Stimulated activated CD4-positive, alpha-beta T cell treated with anti-CD3 and anti-CD28 coated beads, Interleukin-4, amount 100 ng/mL, for 24 hours (primary cell): ENCODE results near the gene ZPR1.
"Not testable (repeated sequence)": the region's sequence is repeated elsewhere in the genome, so short reads cannot be mapped to it uniquely, and the experiment has no call there.

Experiments
- DNase-seq: peaks from one replicate; pipeline ENCODE4 v3.0.0-alpha.2; 2020

The ZPR1 gene, protein sequence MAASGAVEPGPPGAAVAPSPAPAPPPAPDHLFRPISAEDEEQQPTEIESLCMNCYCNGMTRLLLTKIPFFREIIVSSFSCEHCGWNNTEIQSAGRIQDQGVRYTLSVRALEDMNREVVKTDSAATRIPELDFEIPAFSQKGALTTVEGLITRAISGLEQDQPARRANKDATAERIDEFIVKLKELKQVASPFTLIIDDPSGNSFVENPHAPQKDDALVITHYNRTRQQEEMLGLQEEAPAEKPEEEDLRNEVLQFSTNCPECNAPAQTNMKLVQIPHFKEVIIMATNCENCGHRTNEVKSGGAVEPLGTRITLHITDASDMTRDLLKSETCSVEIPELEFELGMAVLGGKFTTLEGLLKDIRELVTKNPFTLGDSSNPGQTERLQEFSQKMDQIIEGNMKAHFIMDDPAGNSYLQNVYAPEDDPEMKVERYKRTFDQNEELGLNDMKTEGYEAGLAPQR

DNA sequence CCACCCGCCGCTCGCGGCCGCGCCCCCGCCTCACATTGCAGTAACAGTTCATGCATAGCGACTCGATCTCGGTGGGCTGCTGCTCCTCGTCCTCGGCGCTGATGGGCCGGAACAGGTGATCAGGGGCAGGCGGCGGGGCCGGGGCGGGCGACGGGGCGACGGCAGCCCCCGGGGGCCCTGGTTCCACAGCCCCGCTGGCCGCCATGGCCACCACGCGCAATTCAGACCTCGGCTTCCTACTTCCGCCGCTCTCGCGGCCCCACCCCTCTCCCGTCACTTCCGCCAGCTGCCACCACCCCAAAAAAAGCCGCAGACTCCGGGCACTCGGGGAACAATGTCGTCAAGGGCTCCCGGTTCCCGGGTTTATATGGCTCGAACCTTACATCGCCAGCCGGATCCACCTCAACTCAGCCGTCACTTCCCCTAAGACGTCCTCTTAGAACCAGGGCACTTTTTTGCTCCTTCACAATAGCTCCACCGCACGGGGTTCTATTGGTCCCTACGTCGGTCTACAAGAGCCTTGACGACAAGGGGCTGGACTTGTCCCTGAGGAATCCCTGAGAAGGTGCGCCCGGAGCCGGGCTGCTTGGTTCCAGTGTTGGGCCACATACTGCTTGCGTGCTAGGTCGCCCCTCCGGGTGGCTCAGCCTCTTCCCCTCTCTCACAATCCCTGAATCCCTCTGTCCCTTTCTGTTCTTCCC, at the start of gene ZPR1:
ZPR1 (minus strand) TSS at position 238 of the 701 bp plus-strand sequence; CDS start at position 205, 33 bp downstream.
- peak; percentile 84 for DNase-seq

DNA sequence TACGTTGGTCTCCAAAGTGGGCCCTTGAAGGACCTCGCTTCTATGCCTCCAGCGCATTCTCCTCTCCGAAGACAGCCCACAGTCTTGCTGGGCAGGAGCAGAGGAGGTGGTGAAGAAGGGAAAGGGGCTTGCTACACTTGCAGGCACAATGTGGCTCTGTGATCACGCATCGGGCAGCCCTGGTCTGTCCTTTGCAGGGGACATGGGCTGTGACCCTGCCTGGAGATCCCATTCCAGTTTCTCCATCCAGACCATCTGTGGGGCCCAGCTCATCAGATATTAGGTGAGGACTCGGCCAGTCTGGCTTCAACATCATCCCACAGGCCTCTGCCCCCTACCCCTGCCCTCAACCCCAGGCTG, 48.8 kb upstream of the ZPR1 start:
- no peak for DNase-seq

DNA sequence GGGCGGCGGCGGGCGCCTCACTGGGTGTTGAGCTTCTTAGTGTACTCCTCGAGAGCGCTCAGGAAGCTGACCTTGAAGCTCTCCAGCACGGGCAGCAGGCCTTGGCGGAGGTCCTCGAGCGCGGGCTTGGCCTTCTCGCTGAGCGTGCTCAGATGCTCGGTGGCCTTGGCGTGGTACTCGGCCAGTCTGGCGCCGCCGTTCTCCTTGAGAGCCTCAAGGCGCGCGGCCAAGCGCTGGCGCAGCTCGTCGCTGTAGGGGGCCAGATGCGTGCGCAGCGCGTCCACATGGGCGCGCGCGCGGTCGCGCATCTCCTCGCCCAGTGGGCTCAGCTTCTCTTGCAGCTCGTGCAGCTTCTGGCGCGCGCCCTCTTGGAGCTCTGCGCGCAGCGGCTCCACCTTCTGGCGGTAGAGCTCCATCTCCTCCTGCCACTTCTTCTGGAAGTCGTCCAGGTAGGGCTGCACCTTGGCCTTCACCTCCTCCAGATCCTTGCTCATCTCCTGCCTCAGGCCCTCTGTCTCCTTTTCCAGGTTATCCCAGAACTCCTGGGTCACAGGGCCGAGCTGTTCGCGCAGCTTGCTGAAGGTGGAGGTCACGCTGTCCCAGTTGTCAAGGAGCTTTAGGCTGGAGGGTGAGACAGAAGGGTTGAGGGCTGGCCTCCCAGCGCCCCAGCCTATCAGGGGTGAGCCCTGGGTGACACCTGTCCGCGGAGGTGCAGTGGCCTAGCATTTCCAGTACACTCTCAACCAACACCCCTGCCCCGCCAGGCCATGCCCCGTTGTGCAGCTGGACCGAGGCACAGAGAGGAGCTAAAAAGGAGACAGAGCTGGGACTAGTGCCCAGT, 48.2 kb upstream of the ZPR1 start:
- peak; percentile 77 for DNase-seq

DNA sequence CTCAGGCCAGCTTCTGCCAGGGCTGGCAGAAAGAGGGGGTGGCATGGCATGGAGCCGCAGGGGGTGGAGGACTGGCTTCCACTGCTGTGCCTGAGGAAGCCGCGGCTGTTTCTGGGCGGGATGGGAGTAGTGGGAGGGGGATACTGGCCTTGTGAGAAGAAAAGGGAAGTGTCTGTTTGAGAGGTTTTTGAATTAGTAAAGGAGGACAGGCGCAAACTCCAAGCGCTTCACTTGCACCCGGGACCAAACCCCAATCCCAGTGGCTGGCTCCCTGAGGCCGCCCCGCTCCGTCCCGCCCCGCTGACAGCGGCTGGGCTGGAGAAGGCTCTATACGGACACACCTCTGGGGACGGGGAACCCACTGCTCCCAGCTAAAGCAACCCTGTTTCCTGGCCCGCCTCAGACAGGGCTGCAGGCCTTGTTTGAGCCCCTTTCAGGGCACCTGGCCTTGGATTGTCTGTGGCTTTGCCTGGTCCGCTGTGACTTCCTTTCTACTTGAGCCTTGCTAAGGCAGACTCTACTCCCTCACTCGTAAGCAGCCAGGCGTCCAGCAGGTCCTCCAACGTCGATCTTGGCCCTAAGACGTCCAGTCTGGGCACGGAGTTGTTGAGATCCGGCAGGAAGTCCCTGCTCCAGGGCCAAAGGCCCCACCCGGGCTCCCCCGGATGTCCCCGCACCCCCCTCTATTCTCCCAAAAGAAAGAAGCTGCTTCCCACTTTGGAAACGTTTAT, 47.4 kb upstream of the ZPR1 start:
- DNase-seq = no peak

DNA sequence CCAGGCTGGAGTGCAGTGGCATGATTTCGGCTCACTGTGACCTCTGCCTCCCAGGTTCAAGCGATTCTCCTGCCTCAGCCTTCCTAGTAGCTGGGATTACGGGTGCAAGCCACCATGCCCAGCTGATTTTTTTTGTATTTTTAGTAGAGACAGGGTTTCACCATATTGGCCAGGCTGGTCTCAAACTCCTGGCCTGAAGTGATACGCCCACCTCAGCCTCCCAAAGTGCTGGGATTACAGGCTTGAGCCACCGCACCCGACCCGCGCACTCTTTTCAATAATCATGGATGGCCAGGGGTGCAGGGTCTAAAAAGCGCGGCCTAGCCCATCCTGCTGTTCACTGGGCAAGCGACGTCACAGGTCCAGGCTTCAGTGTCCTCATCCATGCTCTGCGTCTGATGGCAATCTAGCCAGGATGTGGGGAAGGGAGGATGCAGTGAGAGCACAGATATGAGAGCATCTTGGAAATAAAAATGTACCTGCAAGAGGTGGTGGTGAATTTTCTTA, 46.8 kb upstream of the ZPR1 start:
- DNase-seq = not testable (repeated sequence)

DNA sequence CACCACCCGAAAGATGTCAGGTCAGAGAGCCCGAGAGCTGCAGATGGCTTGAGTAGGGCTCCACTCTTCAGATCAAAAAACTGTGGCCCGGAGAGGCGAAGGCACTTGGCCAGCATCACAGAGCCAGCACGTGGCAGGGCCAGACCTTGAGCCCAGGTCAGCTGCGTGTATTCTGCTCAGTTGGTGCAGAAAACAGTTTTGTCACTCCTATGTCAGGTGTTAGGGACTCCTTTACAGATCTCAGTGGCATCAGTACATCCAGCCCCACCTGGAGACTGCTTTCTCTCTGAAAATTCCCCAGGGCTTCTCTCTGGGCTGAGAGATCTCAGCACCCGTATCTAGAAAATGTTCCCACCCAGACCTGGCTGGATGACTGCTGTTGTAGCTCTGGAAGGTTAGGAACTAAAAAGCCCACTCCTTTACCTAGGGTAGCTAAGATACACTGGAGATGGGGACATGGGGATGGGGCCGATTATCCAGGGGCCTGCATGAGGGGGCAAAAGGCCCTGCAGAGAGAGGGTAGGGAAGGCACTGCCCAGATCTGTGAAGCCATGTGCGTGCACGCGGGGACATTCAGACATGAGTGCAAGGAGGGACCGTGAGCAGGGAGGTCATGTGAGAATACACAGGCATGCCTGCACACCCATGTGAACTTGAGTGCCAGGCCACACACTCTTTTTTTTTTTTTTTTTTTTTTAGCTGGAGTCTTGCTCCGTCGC, 46.2 kb upstream of the ZPR1 start:
- no peak for DNase-seq

DNA sequence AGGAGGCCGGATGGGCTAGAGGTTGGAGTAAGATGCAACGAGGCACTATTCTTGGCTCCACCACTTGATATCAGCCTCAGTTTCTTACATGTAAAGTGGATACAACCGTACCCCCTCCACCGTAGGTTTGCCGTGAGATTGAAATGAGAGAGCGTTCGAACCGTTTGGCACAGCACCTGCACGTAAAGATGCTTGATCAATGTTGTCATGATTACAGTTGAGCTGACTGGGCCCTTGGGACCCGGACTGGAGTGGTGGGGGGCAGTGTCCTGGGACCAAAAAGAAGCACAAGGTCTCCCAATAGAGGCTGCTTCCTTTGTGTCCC, 45.6 kb upstream of the ZPR1 start:
- no peak for DNase-seq

DNA sequence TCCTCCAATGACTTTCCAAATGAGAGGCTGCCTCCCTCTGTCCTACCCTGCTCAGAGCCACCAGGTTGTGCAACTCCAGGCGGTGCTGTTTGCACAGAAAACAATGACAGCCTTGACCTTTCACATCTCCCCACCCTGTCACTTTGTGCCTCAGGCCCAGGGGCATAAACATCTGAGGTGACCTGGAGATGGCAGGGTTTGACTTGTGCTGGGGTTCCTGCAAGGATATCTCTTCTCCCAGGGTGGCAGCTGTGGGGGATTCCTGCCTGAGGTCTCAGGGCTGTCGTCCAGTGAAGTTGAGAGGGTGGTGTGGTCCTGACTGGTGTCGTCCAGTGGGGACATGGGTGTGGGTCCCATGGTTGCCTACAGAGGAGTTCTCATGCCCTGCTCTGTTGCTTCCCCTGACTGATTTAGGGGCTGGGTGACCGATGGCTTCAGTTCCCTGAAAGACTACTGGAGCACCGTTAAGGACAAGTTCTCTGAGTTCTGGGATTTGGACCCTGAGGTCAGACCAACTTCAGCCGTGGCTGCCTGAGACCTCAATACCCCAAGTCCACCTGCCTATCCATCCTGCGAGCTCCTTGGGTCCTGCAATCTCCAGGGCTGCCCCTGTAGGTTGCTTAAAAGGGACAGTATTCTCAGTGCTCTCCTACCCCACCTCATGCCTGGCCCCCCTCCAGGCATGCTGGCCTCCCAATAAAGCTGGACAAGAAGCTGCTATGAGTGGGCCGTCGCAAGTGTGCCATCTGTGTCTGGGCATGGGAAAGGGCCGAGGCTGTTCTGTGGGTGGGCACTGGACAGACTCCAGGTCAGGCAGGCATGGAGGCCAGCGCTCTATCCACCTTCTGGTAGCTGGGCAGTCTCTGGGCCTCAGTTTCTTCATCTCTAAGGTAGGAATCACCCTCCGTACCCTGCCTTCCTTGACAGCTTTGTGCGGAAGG, 44.8 kb upstream of the ZPR1 start:
- DNase-seq = no peak

DNA sequence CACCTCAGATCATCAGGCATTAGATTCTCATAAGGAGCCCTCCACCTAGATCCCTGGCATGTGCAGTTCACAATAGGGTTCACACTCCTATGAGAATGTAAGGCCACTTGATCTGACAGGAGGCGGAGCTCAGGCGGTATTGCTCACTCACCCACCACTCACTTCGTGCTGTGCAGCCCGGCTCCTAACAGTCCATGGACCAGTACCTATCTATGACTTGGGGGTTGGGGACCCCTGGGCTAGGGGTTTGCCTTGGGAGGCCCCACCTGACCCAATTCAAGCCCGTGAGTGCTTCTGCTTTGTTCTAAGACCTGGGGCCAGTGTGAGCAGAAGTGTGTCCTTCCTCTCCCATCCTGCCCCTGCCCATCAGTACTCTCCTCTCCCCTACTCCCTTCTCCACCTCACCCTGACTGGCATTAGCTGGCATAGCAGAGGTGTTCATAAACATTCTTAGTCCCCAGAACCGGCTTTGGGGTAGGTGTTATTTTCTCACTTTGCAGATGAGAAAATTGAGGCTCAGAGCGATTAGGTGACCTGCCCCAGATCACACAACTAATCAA, 44.0 kb upstream of the ZPR1 start:
- no peak for DNase-seq

DNA sequence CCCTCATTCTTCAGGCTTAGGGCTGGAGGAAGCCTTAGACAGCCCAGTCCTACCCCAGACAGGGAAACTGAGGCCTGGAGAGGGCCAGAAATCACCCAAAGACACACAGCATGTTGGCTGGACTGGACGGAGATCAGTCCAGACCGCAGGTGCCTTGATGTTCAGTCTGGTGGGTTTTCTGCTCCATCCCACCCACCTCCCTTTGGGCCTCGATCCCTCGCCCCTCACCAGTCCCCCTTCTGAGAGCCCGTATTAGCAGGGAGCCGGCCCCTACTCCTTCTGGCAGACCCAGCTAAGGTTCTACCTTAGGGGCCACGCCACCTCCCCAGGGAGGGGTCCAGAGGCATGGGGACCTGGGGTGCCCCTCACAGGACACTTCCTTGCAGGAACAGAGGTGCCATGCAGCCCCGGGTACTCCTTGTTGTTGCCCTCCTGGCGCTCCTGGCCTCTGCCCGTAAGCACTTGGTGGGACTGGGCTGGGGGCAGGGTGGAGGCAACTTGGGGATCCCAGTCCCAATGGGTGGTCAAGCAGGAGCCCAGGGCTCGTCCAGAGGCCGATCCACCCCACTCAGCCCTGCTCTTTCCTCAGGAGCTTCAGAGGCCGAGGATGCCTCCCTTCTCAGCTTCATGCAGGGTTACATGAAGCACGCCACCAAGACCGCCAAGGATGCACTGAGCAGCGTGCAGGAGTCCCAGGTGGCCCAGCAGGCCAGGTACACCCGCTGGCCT, 42.5 kb upstream of the ZPR1 start:
- DNase-seq = no peak

DNA sequence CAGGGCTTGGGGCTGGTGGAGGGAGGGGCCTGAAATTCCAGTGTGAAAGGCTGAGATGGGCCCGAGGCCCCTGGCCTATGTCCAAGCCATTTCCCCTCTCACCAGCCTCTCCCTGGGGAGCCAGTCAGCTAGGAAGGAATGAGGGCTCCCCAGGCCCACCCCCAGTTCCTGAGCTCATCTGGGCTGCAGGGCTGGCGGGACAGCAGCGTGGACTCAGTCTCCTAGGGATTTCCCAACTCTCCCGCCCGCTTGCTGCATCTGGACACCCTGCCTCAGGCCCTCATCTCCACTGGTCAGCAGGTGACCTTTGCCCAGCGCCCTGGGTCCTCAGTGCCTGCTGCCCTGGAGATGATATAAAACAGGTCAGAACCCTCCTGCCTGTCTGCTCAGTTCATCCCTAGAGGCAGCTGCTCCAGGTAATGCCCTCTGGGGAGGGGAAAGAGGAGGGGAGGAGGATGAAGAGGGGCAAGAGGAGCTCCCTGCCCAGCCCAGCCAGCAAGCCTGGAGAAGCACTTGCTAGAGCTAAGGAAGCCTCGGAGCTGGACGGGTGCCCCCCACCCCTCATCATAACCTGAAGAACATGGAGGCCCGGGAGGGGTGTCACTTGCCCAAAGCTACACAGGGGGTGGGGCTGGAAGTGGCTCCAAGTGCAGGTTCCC, 41.8 kb upstream of the ZPR1 start, which contains the start of gene APOC3:
APOC3 (plus strand) TSS at position 383 of the 659 bp plus-strand sequence. CDS start 676 bp downstream, outside the sequence.
- DNase-seq = no peak

DNA sequence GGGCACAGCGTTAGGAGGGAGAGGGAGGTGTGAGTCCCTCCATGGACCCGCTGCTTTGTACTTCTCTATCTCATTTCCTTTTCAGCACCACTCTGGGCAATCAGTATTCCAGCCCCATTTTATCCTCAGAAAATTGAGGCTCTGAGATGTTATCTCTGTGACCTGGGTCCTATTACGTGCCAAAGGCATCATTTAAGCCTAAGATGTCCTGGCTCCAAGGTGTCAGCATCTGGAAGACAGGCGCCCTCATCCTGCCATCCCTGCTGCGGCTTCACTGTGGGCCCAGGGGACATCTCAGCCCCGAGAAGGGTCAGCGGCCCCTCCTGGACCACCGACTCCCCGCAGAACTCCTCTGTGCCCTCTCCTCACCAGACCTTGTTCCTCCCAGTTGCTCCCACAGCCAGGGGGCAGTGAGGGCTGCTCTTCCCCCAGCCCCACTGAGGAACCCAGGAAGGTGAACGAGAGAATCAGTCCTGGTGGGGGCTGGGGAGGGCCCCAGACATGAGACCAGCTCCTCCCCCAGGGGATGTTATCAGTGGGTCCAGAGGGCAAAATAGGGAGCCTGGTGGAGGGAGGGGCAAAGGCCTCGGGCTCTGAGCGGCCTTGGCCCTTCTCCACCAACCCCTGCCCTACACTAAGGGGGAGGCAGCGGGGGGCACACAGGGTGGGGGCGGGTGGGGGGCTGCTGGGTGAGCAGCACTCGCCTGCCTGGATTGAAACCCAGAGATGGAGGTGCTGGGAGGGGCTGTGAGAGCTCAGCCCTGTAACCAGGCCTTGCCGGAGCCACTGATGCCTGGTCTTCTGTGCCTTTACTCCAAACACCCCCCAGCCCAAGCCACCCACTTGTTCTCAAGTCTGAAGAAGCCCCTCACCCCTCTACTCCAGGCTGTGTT, 41.1 kb upstream of the ZPR1 start:
- no peak for DNase-seq

DNA sequence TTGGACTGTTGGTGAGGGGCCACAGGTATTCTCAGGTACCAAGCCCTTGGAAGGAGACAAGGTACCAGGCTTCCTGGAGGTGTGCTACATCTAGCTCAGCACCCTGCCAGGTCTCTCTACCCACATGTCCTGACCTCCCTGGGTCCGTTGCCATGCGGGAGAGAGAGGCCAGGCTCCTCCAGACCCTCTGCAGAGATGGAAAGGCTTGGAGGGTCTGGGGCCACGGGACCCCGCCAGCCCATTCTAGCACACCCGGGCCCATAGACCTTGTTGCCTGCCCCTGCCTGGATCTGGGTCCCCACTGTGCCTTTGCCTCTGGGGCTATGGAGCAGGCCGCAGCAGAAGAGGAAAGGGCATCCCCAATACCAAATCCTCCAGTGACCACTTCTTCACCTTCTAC, 39.6 kb upstream of the ZPR1 start:
- no peak for DNase-seq

DNA sequence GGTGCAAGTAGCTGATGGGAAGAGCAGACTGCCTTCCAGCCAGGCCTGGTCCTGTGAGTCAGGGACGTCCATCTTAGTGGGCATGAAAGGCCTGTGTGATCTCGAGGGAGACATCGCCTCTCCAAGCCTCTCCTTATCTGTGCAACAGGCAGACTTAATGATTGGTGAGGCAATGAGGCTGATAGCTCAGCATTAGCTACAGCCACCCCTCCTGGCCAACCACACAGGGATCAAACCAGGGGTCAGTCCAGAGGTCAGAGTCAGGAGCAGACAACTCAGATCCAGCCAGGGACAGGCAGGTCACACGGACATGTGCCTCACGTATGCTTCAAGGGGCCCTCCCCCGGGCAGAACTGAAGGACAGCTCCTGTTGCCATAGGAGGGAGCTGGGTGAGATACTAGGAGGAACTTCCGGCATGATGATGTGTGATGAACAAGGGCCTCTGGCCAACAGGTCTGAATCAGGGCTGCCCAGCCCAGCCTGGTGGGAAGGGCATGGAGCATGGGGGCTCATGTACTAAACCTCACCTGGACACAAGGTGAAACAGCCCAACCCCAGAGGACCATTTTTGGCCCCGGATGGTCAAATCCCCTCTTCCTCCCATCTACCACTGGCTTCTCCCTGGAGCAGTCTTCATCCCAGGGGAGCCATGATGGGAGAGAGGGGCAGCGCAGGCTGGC, 39.1 kb upstream of the ZPR1 start:
- DNase-seq = no peak

DNA sequence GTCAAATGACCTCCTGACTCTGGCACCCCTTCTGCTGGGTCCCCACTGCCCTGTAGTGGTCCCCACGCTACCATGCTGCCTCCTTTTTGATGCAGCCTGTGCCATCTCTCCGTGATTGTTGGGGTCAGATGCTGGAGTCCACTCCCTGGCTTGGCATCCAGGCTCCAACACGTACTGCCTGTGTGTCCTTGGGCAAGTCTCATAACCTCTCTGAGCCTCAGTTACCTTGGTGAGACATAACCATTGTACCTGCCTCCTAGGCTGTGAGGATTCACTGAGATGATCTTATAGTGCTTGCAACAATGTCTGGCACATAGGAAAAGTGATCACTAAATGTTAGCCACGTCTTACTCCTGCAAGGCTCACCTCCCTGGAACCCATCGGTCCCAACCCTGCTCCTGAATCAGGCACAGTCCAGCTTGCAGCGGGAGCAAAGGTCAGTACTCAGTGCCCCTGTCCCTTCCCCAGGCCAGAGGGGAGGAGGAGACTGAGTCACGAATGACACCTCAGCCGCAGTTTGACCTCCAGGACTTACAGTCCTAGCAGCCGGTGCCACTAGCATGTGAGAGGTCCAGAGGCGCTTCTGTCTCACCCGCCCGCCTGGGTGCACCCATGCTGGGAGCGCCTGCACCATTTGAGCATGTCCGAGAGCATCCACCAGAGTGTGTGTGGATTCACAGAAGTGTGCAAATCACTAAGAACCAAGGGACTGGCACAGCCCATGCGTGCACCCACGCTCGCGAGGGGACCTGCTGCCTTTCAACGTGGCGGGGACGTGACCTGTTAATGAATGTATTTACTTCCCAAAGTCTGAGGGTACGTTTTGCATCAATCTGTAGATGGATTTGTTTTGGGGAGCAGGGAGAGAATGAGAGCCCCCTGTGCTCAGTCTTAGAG, 38.3 kb upstream of the ZPR1 start:
- no peak for DNase-seq

DNA sequence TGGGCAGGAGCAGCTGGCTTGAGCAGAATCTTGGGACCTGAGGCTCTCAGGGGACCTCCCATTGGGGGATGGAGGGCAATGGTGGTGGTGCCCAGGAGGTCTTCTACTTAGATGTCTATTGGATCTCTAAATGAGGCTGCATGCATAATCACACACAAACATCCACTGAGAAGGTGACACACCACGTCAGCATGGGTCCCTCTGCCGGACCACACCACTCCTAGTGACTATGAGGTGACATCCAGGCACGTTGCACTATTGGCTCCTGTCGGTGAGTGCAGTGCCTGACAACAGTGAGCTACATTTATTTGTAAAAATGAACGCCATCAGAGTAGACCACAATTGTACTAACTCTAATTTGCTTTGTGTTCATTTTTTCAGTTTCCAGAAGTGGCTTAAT, 37.6 kb upstream of the ZPR1 start:
- DNase-seq = no peak
